ENCODE measurements around the gene FBXL14. TPM values are rescaled to one million over a fixed set of nuclear protein-coding genes. Genes with fewer than 3 reads are reported as not detected.

FBXL14 gene
- total RNA-seq, 2 experiments from 2014 or later = 18.4 to 18.8 TPM

DNA sequence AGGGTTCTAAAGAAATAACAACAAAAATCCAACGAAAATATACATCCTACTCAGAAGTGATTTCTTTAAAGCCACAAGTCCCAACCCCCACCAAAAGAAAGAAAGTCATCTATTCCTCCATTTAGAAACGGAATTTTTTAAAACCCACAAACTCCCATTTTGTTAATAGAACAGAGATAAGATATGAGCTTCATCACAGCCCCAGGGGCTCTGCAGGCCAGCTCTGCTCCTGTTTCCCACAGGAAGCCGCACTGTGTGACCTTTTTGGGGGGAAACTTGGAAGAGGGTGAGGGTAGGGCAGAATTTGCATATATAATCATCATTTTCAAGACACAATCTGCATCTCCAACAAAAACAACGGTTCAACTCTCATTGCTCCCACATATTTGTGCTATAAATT is 2.8 kb downstream of the FBXL14 start:
- no peaks in the 10 kb centered on the region for H3K27me3 Mint-ChIP-seq
- peaks cover 52% of the 10 kb centered on the region for H3K4me1 Mint-ChIP-seq
- H3K9me3 Mint-ChIP-seq = no peaks in the 10 kb centered on the region

DNA sequence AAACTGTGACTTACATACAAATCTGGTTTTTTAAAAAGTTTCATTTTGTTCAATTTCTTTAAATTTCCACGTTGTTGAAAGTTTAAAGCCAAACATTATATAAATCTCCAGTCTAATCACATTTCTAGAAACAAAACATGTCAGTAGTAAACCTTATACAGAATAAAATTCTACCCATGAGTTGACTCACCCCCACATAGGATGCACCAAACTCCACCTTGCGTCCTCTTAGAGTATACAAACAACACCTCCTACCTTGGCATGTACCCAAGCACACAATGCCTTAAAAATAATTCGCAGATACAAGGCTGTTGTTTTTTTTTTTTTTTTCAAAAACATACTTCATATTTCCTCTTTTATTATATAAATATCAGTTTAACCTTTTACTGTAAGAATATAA is 3.3 kb downstream of the FBXL14 start:
- DNase-seq = no peak
- Mint-ChIP-seq H3K4me3 (peak overlapping the region; percentile 79), H3K27me3 (no peaks in the 10 kb centered on the region), H3K36me3 (peaks cover 25% of the 10 kb centered on the region), H3K9me3 (no peaks in the 10 kb centered on the region), H3K27ac (peak overlapping the region; percentile 69), H3K4me1 (peaks cover 52% of the 10 kb centered on the region)

More for the DNA sequence above, 2.8 kb downstream of the FBXL14 start:
- H3K4me3 Mint-ChIP-seq = peak overlapping the region; percentile 92
- peak overlapping the region; percentile 92 for H3K27ac Mint-ChIP-seq
- H3K36me3 Mint-ChIP-seq = peaks cover 25% of the 10 kb centered on the region
- DNase-seq = no peak

GRCh38 chr12:1590221-1590979 is 4.0 kb downstream of the FBXL14 start:
- H3K9me3 Mint-ChIP-seq = no peaks in the 10 kb centered on the region
- H3K4me1 Mint-ChIP-seq = peaks cover 52% of the 10 kb centered on the region
- DNase-seq = no peak
- H3K27ac Mint-ChIP-seq = peak overlapping the region; percentile 69
- H3K4me3 Mint-ChIP-seq = peak overlapping the region; percentile 79
- no peaks in the 10 kb centered on the region for H3K27me3 Mint-ChIP-seq
- peaks cover 25% of the 10 kb centered on the region for H3K36me3 Mint-ChIP-seq

DNA sequence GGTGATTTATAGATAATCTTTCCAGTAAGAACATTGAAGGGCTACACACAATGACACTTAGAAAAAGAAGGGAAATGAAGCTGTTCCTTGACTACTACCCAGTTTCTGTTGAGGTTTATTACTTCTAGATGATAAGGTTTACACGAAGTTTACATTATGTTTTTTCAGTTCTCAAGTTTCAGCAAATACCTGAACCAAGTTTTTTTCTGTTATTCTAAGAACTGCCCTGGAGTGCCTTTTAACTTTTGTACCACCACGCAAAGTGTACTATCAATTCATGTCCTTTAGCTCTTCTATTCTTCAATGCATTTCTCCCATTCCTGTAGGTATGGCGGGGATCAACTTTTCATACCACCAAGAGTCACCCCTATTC is 5.8 kb downstream of the FBXL14 start:
- Mint-ChIP-seq H3K27me3 (no peaks in the 10 kb centered on the region), H3K4me3 (peak overlapping the region; percentile 9), H3K9me3 (no peaks in the 10 kb centered on the region), H3K27ac (peak overlapping the region; percentile 72), H3K4me1 (peaks cover 47% of the 10 kb centered on the region), H3K36me3 (peaks cover 25% of the 10 kb centered on the region)
- DNase-seq = no peak

DNA sequence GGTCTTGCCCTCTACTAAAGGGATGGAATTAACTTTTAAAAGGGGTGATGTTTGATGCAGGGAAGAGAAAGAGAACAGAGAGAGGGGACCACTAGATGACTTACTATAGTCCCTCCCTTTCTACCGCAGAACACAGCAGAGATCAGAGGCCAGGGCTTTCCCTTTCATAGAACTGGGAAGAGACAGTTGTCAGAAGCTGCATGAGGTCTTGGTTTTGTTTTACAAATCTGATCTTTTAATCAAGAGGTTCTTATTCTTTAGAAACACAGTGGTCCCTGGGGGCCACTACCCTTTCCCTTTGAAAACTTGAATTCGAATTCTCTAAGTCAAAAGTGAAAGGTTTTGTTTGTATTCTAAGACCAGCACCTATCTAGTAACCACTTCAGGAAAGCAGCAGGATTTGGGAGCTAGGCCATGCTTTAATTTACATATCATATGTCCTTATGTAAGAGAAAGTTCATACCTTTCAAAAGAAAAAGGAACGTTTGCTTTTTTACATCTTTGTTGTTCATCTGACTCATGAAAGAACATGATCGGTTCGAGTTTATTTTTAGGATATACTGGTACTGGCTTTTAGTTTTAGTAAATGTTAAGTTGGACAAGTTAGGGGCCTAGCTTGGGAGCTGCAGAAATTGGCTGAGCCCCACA is 6.3 kb downstream of the FBXL14 start:
- Mint-ChIP-seq H3K27me3 (no peaks in the 10 kb centered on the region), H3K4me1 (peaks cover 53% of the 10 kb centered on the region), H3K9me3 (no peaks in the 10 kb centered on the region), H3K27ac (peak overlapping the region; percentile 72), H3K36me3 (peaks cover 21% of the 10 kb centered on the region), H3K4me3 (peak overlapping the region; percentile 9)
- DNase-seq = no peak

GRCh38 chr12:1584326-1584725 is 10.1 kb downstream of the FBXL14 start:
- Mint-ChIP-seq H3K36me3 (peaks cover 5% of the 10 kb centered on the region), H3K27me3 (no peaks in the 10 kb centered on the region), H3K4me1 (peaks cover 29% of the 10 kb centered on the region), H3K9me3 (no peaks in the 10 kb centered on the region), H3K4me3 (no peak overlapping the region), H3K27ac (no peak overlapping the region)
- no peak for DNase-seq

DNA sequence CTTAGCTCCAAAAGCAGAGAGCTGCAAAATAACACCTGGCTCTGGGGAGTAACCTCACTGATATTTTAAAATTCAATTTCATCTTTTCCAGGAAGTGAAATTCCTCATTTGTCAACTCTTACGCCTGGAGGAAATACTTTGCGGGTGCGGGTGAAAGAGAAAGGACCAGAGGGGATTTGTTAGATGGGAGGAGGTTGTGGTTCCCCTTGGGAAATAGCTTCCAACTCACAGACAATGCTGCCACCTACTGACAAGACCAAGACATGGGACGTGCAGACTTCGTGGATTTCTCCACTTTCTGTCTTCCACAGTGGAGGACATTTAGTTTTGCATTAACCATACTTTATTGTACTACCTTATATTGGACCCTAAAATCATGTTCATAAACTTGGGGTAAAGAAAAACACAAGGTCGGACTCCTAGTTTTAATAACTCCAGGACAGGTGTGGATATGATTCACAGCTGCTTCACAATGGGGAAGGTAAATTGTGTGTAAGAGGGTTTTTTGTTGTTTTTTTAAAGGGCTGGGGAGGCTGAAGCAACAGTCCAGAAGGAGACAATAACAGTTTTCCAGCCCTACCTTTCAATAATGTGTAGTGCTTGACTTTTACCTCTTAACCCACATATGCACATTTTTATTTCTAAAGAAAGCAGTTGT is 10.8 kb downstream of the FBXL14 start:
- no peaks in the 10 kb centered on the region for H3K9me3 Mint-ChIP-seq
- H3K27ac Mint-ChIP-seq = no peak overlapping the region
- H3K36me3 Mint-ChIP-seq = peaks cover under 1% of the 10 kb centered on the region
- peaks cover 24% of the 10 kb centered on the region for H3K4me1 Mint-ChIP-seq
- no peaks in the 10 kb centered on the region for H3K27me3 Mint-ChIP-seq
- peak overlapping the region; percentile 59 for H3K4me3 Mint-ChIP-seq
- DNase-seq = peak; percentile 59

DNA sequence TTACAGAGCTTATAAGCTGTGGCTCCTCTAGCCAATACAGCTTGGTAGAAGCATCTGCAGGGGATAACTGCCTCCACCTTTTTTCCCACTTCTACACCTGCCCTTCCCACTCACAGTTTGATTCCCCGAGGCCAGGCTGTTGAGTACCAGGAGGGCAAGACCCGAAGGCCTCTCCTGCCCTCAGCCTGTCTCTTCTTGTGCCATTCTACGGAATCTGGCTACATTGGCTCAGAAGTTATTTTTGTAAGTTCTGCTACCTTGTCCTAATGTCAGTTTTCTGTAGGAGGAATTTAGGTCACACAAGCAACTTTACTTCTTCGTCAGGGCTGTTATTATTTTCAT is 11.7 kb downstream of the FBXL14 start:
- Mint-ChIP-seq H3K27me3 (no peaks in the 10 kb centered on the region), H3K36me3 (no peaks in the 10 kb centered on the region), H3K4me3 (no peak overlapping the region), H3K9me3 (no peaks in the 10 kb centered on the region), H3K27ac (no peak overlapping the region), H3K4me1 (peaks cover 15% of the 10 kb centered on the region)
- DNase-seq = no peak

DNA sequence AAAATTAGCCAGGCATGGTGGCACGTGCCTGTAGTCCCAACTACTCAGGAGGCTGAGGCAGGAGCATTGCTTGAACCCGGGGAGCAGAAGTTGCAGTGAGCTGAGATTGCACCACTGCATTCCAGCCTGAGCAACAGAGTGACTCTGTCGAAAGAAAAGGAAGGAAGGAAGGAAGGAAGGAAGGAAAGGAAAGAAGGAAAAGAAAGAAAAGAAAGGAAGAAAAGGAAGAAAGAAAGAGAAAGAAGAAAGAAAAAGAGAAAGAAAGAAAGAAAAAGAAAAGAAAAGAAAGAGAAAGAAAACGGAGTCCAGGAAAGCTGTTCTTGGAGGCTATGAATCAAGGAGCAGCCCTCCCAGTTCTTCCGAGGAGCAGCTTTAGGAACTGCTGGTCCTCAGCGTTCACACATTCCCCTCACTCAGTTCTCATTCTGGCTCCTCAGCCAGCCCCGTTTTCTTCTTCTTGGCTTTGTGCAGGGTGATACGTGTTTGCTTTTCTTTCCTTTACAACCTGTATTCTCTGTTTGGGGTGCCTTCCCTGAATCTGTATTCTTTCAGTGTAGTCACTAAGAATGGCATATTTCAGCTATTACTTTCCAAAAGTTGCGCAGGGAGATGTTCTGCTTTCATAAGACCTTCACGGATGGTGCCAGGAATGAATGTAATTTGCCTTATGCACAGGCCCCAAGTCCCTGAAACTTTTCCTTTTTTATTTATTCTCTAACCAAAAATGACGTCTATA is 12.2 kb downstream of the FBXL14 start:
- no peaks in the 10 kb centered on the region for H3K9me3 Mint-ChIP-seq
- H3K4me1 Mint-ChIP-seq = peaks cover 11% of the 10 kb centered on the region
- DNase-seq = no peak
- no peak overlapping the region for H3K4me3 Mint-ChIP-seq
- no peaks in the 10 kb centered on the region for H3K36me3 Mint-ChIP-seq
- H3K27ac Mint-ChIP-seq = no peak overlapping the region
- H3K27me3 Mint-ChIP-seq = no peaks in the 10 kb centered on the region

GRCh38 chr12:1580526-1580925 is 13.9 kb downstream of the FBXL14 start:
- Mint-ChIP-seq H3K9me3 (no peaks in the 10 kb centered on the region), H3K27ac (no peak overlapping the region), H3K36me3 (no peaks in the 10 kb centered on the region), H3K4me3 (no peak overlapping the region), H3K27me3 (no peaks in the 10 kb centered on the region), H3K4me1 (peaks cover 15% of the 10 kb centered on the region)
- no peak for DNase-seq

DNA sequence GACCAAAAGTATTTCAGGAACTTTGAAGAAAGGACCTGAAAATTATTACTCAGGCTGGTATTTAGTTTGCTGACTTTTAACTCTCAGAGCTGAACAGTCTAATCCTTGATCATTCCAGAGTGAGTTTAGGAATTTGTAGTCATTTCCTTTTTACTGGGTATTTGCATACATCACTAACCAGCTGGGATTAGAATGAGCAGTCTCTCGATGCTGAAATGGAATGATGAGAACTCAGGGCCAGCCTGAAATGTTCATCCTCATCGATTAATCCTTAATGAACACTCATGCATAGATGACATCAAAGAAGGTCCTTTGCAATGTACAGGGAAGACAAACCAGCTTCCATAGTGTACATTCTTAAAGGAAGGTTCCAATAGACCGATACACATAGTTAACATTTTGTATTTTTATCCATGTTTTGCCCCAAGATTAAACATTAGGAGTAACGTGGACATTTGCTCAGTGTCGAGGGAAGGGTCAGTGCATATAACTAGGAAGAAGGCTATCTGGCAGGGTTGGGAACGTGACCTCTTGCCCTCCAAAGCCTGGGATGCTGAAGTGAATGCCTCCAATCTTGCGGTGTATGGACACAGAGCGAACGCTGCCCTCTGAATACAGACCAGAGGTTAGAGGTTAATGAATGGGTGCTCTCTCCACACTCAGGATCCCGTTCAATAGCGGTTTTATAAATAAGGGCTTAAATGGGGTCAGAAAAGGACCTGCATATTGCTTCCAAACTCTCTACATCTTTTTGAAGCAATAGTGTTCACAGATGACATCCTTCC is 14.5 kb downstream of the FBXL14 start:
- Mint-ChIP-seq H3K27ac (no peak overlapping the region), H3K9me3 (no peaks in the 10 kb centered on the region), H3K4me1 (peaks cover 18% of the 10 kb centered on the region), H3K36me3 (no peaks in the 10 kb centered on the region), H3K4me3 (no peak overlapping the region), H3K27me3 (no peaks in the 10 kb centered on the region)
- no peak for DNase-seq

- H3K27me3 Mint-ChIP-seq = no peaks in the 10 kb centered on the region
- DNase-seq = no peak
- H3K4me1 Mint-ChIP-seq = peaks cover 9% of the 10 kb centered on the region
- H3K9me3 Mint-ChIP-seq = peaks cover 1% of the 10 kb centered on the region
- no peak overlapping the region for H3K27ac Mint-ChIP-seq
- peaks cover 3% of the 10 kb centered on the region for H3K36me3 Mint-ChIP-seq
- no peak overlapping the region for H3K4me3 Mint-ChIP-seq
Observed at GRCh38 chr12:1576410-1577241, 17.8 kb downstream of the FBXL14 start.

DNA sequence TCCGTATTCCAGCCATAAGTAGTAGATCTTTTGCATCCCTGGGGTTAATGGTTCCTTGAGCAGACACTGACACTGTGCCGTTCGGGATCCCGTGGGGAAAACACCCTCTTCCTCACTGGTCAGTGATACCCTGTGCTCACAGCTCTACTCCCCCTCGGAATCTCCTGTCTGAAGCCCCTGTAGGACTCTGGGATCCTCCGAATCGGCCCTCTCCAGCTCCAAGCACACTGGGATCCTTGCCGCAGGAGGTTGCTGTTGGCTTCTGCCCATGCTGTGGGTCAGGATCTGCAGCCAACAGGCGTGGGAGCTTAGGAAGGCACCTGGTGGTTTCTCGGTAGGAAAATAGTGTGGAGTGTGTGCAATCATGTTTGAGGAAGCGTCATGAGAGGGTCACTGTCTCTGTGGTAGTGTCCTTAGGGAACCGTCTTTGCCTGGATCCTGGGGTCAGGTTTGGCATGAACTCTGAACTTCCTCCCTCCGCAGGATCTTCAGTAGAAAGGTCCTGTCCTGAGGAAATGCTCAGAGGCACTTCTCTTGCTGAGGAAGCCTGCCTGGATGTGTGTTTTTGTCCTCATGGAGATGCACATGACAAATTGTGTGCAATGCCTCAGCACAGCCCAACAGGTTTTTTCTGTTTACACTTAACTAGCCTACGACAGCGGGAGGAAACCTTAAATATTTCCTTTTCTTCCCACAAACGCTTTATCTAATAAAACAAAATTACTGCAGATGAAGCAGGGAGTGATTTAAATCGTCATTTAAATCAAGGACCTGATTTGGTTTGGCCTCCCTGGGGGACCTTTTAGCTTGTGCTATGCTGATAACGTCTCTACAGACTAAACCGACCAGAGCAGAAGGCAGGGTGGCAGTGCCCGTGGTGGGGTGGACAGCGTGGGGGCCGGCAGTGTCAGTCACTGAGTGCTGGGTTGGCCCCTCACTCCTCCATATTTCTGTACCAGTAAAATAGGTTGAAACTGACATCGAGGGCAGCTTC is 18.7 kb downstream of the FBXL14 start:
- Mint-ChIP-seq H3K4me3 (no peak overlapping the region), H3K27me3 (no peaks in the 10 kb centered on the region), H3K9me3 (peaks cover 1% of the 10 kb centered on the region), H3K4me1 (peaks cover 9% of the 10 kb centered on the region), H3K27ac (peak overlapping the region; percentile 60), H3K36me3 (peaks cover 3% of the 10 kb centered on the region)
- DNase-seq = no peak
